SK-N-SH (cell line): Measurements from ENCODE around the gene CASP7. TPM values are rescaled to one million over a fixed set of nuclear protein-coding genes. Genes with fewer than 3 reads are reported as not detected.

Source experiments
- CTCF ChIA-PET: fragments of 300-600, 350-600 bp; formaldehyde crosslinking; extraction: SDS; loops from one replicate; lab custom pipeline; 2021; lab: Yijun Ruan, JAX
- POLR2A ChIA-PET: fragments of 350-600 bp; sonication (Branson Sonifier 250); formaldehyde crosslinking; extraction: SDS; loops from one replicate; lab custom pipeline; 2020; ENCODE audit warnings: antibody characterized with exemption, inconsistent platforms; lab: Yijun Ruan, JAX
- DNase-seq: peaks from one replicate; pipeline ENCODE4 v3.0.0; 2012
- H2AFZ ChIP-seq: fragments of 200-600 bp; sonication (generic); 2 replicates; pipeline ENCODE4 v1.8.1; 2016; ENCODE audit warnings: antibody characterized with exemption, mild to moderate bottlenecking, low read depth
- H3F3A ChIP-seq: fragments of 200-600 bp; sonication (generic); replicated peaks from 2 replicates; pipeline ENCODE3; 2016; ENCODE audit warnings: antibody characterized with exemption, mild to moderate bottlenecking; ENCODE audit not compliant: insufficient read depth
- H3K27ac ChIP-seq, 2 experiments: fragments of 200-500 bp in 1 of 2; fragments of 200-600 bp in 1 of 2; sonication (Bioruptor generic) in 1 of 2; sonication (generic), shearing (Covaris generic) in 1 of 2; 2 replicates each; pipeline versions ENCODE4 v1.5.1 to v1.6.1; 2014 to 2016; ENCODE audit warnings: low read depth in 2 of 2, inconsistent platforms in 1 of 2, low read length in 1 of 2, mild to moderate bottlenecking in 1 of 2, mixed read lengths in 1 of 2
- H3K27me3 ChIP-seq: fragments of 200-600 bp; sonication (generic), shearing (Covaris generic); 2 replicates; pipeline ENCODE4 v1.6.1; 2016; ENCODE audit warnings: mixed run types; ENCODE audit not compliant: insufficient read depth
- H3K36me3 ChIP-seq, 2 experiments: fragments of 200-500 bp in 1 of 2; fragments of 200-600 bp in 1 of 2; sonication (Bioruptor generic) in 1 of 2; sonication (generic) in 1 of 2; replicated peaks in 1 of 2; 2 replicates each; pipeline versions ENCODE3 to v1.5.1; 2014 to 2016; ENCODE audit warnings: low read length in 1 of 2, mild to moderate bottlenecking in 1 of 2; ENCODE audit not compliant: insufficient read depth in 2 of 2, control insufficient read depth in 1 of 2
- H3K4me1 ChIP-seq, 2 experiments: fragments of 200-500 bp in 1 of 2; fragments of 200-600 bp in 1 of 2; sonication (Bioruptor generic) in 1 of 2; sonication (generic), shearing (Covaris generic) in 1 of 2; 2 replicates each; pipeline versions ENCODE4 v1.5.1 to v1.6.1; 2014 to 2016; ENCODE audit warnings: low read depth in 1 of 2, low read length in 1 of 2, mixed run types in 1 of 2; ENCODE audit not compliant: insufficient read depth in 2 of 2, control insufficient read depth in 1 of 2
- H3K4me2 ChIP-seq: fragments of 200-600 bp; sonication (generic), shearing (Covaris generic); 2 replicates; pipeline ENCODE4 v1.6.1; 2017; ENCODE audit warnings: mixed run types
- H3K4me3 ChIP-seq, 2 experiments: fragments of 200-500 bp in 1 of 2; fragments of 200-600 bp in 1 of 2; sonication (Bioruptor generic) in 1 of 2; sonication (generic), shearing (Covaris generic) in 1 of 2; 2 replicates each; pipeline versions ENCODE4 v1.5.1 to v1.8.1; 2014 to 2016; ENCODE audit warnings: low read depth in 2 of 2, inconsistent platforms in 1 of 2, low read length in 1 of 2, mild to moderate bottlenecking in 1 of 2, mixed read lengths in 1 of 2, moderate library complexity in 1 of 2
- H3K79me2 ChIP-seq: fragments of 200-600 bp; sonication (generic); 2 replicates; pipeline ENCODE4 v1.8.1; 2017; ENCODE audit warnings: mild to moderate bottlenecking; ENCODE audit not compliant: insufficient read depth
- H3K9ac ChIP-seq: fragments of 200-600 bp; sonication (generic); 2 replicates; pipeline ENCODE4 v1.6.1; 2017; ENCODE audit warnings: mixed run types
- H3K9me2 ChIP-seq: fragments of 200-600 bp; sonication (generic); 2 replicates; pipeline ENCODE4 v1.6.1; 2017; ENCODE audit warnings: mixed run types
- H3K9me3 ChIP-seq: fragments of 200-600 bp; sonication (generic); 2 replicates; pipeline ENCODE4 v1.6.1; 2017; ENCODE audit warnings: mixed run types, mild to moderate bottlenecking, moderate library complexity
- H4K20me1 ChIP-seq: fragments of 200-600 bp; sonication (generic); 2 replicates; pipeline ENCODE4 v1.6.1; 2017; ENCODE audit warnings: mild to moderate bottlenecking, mixed run types; ENCODE audit not compliant: insufficient read depth
- CHD2 ChIP-seq: fragments of 150-350 bp; IDR thresholded peaks from 2 replicates; pipeline ENCODE4 v1.6.1; 2018; ENCODE audit warnings: low read length; ENCODE audit not compliant: partially characterized antibody
- ELF1 ChIP-seq: IDR thresholded peaks from 2 replicates; pipeline ENCODE4 v1.4.0; 2012
- EP300 ChIP-seq, 2 experiments: IDR thresholded peaks; 2 replicates each; pipeline versions ENCODE4 v1.4.0 to v1.6.1; 2012; ENCODE audit warnings: borderline replicate concordance in 1 of 2, low read depth in 1 of 2, low read length in 1 of 2
- FOXJ3 ChIP-seq: sonication (generic); formaldehyde crosslinking; IDR thresholded peaks from 2 replicates; pipeline ENCODE4 v1.5.1; 2020; ENCODE audit warnings: mild to moderate bottlenecking, missing genetic modification reagents
- FOXM1 ChIP-seq: IDR thresholded peaks from 2 replicates; pipeline ENCODE4 v1.4.0; 2012; ENCODE audit warnings: low read depth, mild to moderate bottlenecking
- GABPA ChIP-seq: IDR thresholded peaks from 2 replicates; pipeline ENCODE4 v1.4.0; 2012; ENCODE audit warnings: low read depth, mild to moderate bottlenecking
- GATA2 ChIP-seq: sonication (generic); formaldehyde crosslinking; IDR thresholded peaks from 2 replicates; pipeline ENCODE4 v1.5.0; 2020; ENCODE audit warnings: mild to moderate bottlenecking, missing genetic modification reagents
- JUND ChIP-seq: IDR thresholded peaks from 2 replicates; pipeline ENCODE4 v1.4.0; 2012
- MXI1 ChIP-seq: IDR thresholded peaks from 2 replicates; pipeline ENCODE4 v1.6.1; 2012; ENCODE audit warnings: mild to moderate bottlenecking, low read depth, low read length, improper control_type of control experiment
- NRF1 ChIP-seq: IDR thresholded peaks from 2 replicates; pipeline ENCODE4 v1.6.1; 2012; ENCODE audit warnings: low read depth, mild to moderate bottlenecking, low read length
- RAD21 ChIP-seq: IDR thresholded peaks from 2 replicates; pipeline ENCODE4 v1.6.1; 2012; ENCODE audit warnings: mild to moderate bottlenecking, low read length
- RCOR1 ChIP-seq: fragments of 150-350 bp; IDR thresholded peaks from 2 replicates; pipeline ENCODE4 v1.6.1; 2017; ENCODE audit warnings: antibody characterized with exemption, low read length
- SIN3A ChIP-seq: IDR thresholded peaks from 2 replicates; pipeline ENCODE4 v1.6.1; 2012; ENCODE audit warnings: low read depth, mild to moderate bottlenecking, low read length, moderate library complexity, borderline replicate concordance
- TAF1 ChIP-seq: IDR thresholded peaks from 2 replicates; pipeline ENCODE4 v1.6.1; 2012; ENCODE audit warnings: low read depth, mild to moderate bottlenecking, low read length, moderate library complexity, borderline replicate concordance
- TCF12 ChIP-seq: IDR thresholded peaks from 2 replicates; pipeline ENCODE4 v1.4.0; 2012
- WGBS: methylation state at CpG from one replicate; pipeline ENCODE4 v1.1.6; 2017; ENCODE audit warnings: low lambda C conversion rate; 5-methylcytosine and 5-hydroxymethylcytosine counted together
- polyA plus RNA-seq, 3 experiments: library from polyadenylated mRNA; depleted of rRNA; stranded (reverse); fragments of >200 nt; gene quantifications; 2 replicates each; pipeline ENCODE4 v1.2.3, GENCODE V29; 2012
- TF ChIP-seq, protein P1 (sequence below): IDR thresholded peaks from 2 replicates; pipeline ENCODE4; 2012
- TF ChIP-seq, protein P2 (sequence below): IDR thresholded peaks from 2 replicates; pipeline ENCODE4 v1.4.0; 2012; ENCODE audit warnings: low read depth
- TF ChIP-seq, protein P3 (sequence below): fragments of 200-600 bp; sonication (generic); IDR thresholded peaks from 2 replicates; pipeline ENCODE4 v1.6.1; 2017; ENCODE audit warnings: antibody characterized with exemption, mild to moderate bottlenecking, moderate library complexity
- TF ChIP-seq, protein P4 (sequence below): IDR thresholded peaks from 2 replicates; pipeline ENCODE4 v1.6.1; 2012; ENCODE audit warnings: mild to moderate bottlenecking, low read depth, low read length, moderate library complexity

The CASP7 gene
- polyA plus RNA-seq, 1 of the 3 experiments (the other 2 are of a cell fraction), result 15.1 TPM

DNA sequence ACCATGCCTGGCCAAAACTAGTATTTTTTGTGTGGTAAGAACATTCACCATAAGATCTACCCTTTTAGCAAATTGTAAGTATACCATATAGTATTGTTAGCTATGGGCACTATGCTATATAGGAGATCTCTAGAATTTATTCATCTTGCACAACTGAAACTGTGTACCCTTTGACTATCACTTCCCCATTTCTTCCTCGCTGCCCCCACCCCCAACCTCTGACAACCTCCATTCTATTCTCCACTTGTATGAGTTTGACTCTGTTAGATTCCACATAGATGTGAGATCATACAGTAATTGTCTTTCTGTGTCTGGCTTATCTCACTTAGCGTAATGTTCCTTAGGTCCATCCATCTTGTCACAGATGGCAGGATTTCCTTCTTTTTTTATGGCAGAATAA lies 3.6 kb downstream of the CASP7 start:
- Histone ChIP-seq H3K4me3 (no peak overlapping the region), H3K9me3 (peaks cover 7% of the 10 kb centered on the region; the same call in 1 of the 2 replicates), H3K4me1 (peaks cover 0 to 6% of the 10 kb centered on the region in 2 experiments; a peak in 1 of 4 replicates), H3K9me2 (no peaks in the 10 kb centered on the region), H4K20me1 (no peaks in the 10 kb centered on the region), H2AFZ (no peak overlapping the region), H3K27me3 (no peaks in the 10 kb centered on the region), H3K9ac (no peak overlapping the region), H3K27ac (no peak overlapping the region), H3K36me3 (peaks cover 0 to 9% of the 10 kb centered on the region in 2 experiments), H3K4me2 (no peak overlapping the region), H3F3A (no peaks in the 10 kb centered on the region), H3K79me2 (peaks cover 70% of the 10 kb centered on the region)
- 89% methylated on average over 2 of the region's 2 CpGs for WGBS
- ChIA-PET CTCF (no interaction called here), POLR2A (no interaction called here)
- DNase-seq, result no peak
- TF ChIP-seq, protein P1, sequence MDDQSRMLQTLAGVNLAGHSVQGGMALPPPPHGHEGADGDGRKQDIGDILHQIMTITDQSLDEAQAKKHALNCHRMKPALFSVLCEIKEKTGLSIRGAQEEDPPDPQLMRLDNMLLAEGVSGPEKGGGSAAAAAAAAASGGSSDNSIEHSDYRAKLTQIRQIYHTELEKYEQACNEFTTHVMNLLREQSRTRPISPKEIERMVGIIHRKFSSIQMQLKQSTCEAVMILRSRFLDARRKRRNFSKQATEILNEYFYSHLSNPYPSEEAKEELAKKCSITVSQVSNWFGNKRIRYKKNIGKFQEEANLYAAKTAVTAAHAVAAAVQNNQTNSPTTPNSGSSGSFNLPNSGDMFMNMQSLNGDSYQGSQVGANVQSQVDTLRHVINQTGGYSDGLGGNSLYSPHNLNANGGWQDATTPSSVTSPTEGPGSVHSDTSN, result no peak
- TF ChIP-seq RCOR1 (no peak), ELF1 (no peak), FOXM1 (no peak)

DNA sequence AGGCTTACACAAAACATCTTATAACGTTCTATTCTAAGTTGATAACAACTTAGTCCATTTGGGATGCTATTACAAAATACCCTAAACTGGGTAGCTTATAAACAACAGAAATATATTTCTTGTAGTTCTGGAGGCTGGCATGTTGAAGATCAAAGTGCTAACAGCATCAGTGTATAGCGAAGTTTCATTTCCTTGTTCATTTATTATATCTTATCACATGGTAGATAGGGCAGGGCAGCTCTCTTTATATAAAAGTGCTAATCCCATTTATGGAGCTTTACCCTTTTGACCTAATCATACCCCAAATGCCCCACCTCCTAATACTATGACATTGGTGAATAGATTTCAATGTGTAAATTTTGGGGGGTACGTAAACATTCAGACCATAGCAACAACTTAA lies 6.3 kb downstream of the CASP7 start:
- Histone ChIP-seq H3K9me3 (peaks cover 14% of the 10 kb centered on the region; the same call in 1 of the 2 replicates), H2AFZ (no peak overlapping the region), H4K20me1 (no peaks in the 10 kb centered on the region), H3K36me3 (peaks cover 0 to 9% of the 10 kb centered on the region in 2 experiments), H3K4me1 (no peaks in the 10 kb centered on the region), H3F3A (no peaks in the 10 kb centered on the region), H3K79me2 (peaks cover 73% of the 10 kb centered on the region), H3K9ac (no peak overlapping the region), H3K4me2 (no peak overlapping the region), H3K4me3 (no peak overlapping the region), H3K9me2 (no peaks in the 10 kb centered on the region), H3K27ac (no peak overlapping the region), H3K27me3 (no peaks in the 10 kb centered on the region)
- no peak for DNase-seq
- WGBS, result 70% methylated on average over 3 of the region's 3 CpGs
- ChIA-PET POLR2A (no interaction called here), CTCF (interaction anchor here (1.2 kb wide), 1 partner anchor 19 kb away, joined by 4 read pairs; no protein-coding TSS in a partner anchor)
- no peak for TF ChIP-seq GABPA
- TF ChIP-seq, protein P1, result no peak
- TF ChIP-seq TCF12, result no peak
- TF ChIP-seq JUND, result no peak
- TF ChIP-seq, protein P2, sequence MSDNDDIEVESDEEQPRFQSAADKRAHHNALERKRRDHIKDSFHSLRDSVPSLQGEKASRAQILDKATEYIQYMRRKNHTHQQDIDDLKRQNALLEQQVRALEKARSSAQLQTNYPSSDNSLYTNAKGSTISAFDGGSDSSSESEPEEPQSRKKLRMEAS, result no peak
- no peak for TF ChIP-seq FOXJ3
- TF ChIP-seq RAD21, result no peak
- TF ChIP-seq, protein P3, sequence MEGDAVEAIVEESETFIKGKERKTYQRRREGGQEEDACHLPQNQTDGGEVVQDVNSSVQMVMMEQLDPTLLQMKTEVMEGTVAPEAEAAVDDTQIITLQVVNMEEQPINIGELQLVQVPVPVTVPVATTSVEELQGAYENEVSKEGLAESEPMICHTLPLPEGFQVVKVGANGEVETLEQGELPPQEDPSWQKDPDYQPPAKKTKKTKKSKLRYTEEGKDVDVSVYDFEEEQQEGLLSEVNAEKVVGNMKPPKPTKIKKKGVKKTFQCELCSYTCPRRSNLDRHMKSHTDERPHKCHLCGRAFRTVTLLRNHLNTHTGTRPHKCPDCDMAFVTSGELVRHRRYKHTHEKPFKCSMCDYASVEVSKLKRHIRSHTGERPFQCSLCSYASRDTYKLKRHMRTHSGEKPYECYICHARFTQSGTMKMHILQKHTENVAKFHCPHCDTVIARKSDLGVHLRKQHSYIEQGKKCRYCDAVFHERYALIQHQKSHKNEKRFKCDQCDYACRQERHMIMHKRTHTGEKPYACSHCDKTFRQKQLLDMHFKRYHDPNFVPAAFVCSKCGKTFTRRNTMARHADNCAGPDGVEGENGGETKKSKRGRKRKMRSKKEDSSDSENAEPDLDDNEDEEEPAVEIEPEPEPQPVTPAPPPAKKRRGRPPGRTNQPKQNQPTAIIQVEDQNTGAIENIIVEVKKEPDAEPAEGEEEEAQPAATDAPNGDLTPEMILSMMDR, result no peak
- no peak for TF ChIP-seq FOXM1
- TF ChIP-seq NRF1, result no peak
- TF ChIP-seq ELF1, result no peak
- TF ChIP-seq MXI1, result no peak
- TF ChIP-seq SIN3A, result no peak
- TF ChIP-seq GATA2, result no peak
- TF ChIP-seq TAF1, result no peak
- TF ChIP-seq CHD2, result no peak
- no peak for TF ChIP-seq EP300 (IDR thresholded peaks at IDR 0.05; ENCODE audit: borderline replicate concordance in 1 of 2, low read depth in 1 of 2, low read length in 1 of 2)
- TF ChIP-seq, protein P4, sequence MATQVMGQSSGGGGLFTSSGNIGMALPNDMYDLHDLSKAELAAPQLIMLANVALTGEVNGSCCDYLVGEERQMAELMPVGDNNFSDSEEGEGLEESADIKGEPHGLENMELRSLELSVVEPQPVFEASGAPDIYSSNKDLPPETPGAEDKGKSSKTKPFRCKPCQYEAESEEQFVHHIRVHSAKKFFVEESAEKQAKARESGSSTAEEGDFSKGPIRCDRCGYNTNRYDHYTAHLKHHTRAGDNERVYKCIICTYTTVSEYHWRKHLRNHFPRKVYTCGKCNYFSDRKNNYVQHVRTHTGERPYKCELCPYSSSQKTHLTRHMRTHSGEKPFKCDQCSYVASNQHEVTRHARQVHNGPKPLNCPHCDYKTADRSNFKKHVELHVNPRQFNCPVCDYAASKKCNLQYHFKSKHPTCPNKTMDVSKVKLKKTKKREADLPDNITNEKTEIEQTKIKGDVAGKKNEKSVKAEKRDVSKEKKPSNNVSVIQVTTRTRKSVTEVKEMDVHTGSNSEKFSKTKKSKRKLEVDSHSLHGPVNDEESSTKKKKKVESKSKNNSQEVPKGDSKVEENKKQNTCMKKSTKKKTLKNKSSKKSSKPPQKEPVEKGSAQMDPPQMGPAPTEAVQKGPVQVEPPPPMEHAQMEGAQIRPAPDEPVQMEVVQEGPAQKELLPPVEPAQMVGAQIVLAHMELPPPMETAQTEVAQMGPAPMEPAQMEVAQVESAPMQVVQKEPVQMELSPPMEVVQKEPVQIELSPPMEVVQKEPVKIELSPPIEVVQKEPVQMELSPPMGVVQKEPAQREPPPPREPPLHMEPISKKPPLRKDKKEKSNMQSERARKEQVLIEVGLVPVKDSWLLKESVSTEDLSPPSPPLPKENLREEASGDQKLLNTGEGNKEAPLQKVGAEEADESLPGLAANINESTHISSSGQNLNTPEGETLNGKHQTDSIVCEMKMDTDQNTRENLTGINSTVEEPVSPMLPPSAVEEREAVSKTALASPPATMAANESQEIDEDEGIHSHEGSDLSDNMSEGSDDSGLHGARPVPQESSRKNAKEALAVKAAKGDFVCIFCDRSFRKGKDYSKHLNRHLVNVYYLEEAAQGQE, result no peak
